Testis (tissue), 2 donors: ENCODE measurements around the gene FRMD3.

Experiments used
- POLR2A ChIP-seq: fragments of 450-650 bp; IDR thresholded peaks from one replicate; pipeline ENCODE4 v1.6.1; 2017; ENCODE audit warnings: antibody characterized with exemption, mild to moderate bottlenecking, moderate library complexity
- TF ChIP-seq, protein P1 (sequence below), 3 experiments: fragments of 450-650 bp in 2 of 3; fragments of 200-600 bp in 1 of 3; sonication (generic) in 1 of 3; IDR thresholded peaks; one replicate each; pipeline ENCODE4 v1.5.1; 2016 to 2019; ENCODE audit warnings: antibody characterized with exemption in 3 of 3, mild to moderate bottlenecking in 2 of 3, moderate library complexity in 1 of 3

DNA sequence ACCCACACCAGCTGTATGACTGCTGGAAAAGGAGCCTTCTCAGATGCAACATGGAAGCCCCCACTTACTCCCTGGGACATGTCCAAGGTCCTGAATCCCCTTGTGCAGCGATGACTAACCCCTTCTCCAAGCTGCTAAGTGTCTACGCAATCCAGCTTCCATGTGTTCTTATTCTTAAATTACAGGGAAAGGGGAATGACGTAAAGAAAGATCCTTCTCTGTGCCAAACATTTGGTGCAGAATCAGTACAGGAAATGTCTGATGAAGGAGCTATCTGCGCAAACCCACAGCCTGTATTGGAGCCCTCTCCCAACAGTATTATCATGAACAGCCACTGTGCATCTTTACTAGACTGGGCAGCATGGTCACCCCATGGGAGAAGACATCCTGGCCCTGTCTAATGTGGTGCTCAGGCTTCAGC lies 183.2 kb downstream of the FRMD3 start:
- TF ChIP-seq POLR2A = no peak
- TF ChIP-seq, protein P1, sequence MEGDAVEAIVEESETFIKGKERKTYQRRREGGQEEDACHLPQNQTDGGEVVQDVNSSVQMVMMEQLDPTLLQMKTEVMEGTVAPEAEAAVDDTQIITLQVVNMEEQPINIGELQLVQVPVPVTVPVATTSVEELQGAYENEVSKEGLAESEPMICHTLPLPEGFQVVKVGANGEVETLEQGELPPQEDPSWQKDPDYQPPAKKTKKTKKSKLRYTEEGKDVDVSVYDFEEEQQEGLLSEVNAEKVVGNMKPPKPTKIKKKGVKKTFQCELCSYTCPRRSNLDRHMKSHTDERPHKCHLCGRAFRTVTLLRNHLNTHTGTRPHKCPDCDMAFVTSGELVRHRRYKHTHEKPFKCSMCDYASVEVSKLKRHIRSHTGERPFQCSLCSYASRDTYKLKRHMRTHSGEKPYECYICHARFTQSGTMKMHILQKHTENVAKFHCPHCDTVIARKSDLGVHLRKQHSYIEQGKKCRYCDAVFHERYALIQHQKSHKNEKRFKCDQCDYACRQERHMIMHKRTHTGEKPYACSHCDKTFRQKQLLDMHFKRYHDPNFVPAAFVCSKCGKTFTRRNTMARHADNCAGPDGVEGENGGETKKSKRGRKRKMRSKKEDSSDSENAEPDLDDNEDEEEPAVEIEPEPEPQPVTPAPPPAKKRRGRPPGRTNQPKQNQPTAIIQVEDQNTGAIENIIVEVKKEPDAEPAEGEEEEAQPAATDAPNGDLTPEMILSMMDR (IDR thresholded peaks at IDR 0.05) = no peak
